Measurements from ENCODE around the gene CCDC60.

CCDC60 gene

DNA sequence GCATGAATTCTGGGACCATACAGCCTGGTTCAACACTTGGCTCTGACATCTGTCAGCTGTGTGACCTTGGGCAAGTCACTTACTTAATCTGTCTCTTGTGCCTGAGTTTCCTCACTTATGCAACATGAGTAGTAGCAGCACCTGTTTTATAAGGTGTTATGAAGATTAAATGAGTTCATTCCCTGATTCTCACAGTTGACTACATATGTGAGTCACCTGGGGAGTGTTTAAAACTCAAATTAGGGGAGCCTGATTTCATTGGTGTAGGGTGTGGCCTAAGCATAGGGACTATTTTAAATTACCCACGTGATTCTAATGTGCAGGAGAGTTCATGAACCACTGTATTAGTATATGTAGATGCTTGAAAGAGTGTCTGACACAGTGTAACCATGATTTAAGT is 222.3 kb downstream of the CCDC60 start:
- no peak for DNase-seq

DNA sequence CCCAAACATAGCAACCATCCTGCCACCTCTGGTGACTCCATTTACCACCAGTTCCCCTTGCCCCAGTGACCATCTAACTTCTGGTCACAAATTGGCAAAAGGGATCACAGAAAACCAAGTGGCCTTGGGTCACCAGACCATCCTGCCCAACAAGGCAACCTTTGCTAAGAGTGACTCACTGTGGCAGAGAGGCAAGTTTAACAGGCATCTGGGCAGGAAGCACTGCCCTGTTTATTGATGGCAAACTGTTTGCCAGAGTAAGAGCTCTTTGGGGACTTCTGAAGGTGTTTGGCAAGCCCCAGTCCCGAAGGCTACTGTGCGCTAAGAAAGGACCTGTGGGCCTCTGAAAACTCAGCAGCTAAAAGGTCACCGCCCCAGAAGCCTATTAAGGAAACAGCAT is 230.9 kb downstream of the CCDC60 start:
- no peak for DNase-seq

DNA sequence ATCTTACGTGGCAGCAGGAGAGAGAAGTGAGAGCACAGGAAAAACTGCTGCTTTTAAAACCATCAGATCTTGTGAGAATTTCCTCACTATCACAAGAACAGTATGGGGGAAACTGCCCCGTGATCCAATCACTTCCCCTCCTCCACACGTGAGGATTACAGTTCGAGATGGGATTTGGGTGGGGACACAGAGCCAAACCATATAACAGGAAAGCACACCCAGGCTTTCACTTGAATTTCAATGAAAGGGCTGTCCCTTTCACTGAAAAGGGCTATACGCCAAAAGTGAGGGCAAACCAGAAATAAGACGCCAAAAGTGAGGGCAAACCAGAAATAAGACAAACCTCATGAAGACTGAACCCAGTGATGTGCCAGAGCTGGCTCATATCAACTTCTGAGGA is 236.2 kb downstream of the CCDC60 start:
- DNase-seq, result no peak

DNA sequence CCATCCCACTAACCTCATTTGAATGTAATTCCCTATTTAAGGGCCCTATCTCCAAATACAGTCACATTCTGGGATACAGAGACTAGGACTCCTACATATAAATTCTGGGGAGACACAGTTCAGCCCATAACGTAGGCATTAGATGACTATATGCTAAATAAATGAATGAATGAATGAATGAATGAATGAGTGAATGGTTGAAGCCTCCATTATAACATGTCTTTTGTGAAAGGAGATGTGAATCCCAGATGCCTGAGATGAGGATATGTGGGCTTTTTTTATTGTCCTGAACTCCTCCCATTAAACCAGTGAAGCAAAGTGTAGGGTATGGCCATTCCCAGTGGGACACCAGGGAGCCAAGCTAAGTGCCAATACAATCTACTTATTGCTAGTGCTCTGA is 238.6 kb downstream of the CCDC60 start:
- DNase-seq, result no peak

- DNase-seq, result no peak
These were observed 239.7 kb downstream of the CCDC60 start for GRCh38 chr12:119574255-119574654.

DNA sequence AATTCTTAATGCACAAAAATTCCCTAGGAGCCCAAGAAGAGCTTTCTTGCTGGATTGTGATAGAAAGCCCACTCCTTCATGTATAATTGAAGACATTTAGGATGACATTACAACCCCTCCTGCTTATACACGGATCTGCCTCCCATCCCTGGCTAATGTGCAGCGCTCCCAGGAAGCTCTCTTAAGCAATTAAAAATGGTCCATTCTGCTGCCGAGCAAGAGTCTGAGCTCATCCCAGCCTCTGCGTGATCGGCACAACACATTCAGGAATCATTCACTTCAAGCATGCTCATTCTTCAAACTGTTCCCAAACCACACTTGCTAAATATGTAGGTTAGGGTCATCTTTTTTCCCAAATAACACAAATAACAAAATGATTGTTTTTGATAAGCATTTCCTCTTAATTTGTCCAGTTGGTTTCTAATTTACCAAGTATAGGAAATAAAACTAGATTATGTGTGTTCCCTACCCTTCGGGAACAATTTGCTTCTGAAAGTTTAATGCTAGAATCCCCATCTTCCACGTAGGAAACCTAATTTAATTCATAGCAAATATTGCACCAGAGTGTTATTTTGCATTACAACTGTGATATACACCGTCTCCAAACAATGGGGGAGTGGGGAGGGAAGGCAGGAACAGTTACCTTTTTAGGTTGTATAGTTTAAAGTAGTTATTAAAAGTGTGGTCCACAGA is 241.7 kb downstream of the CCDC60 start:
- DNase-seq, result no peak

- DNase-seq, result no peak
These were observed 242.4 kb downstream of the CCDC60 start for GRCh38 chr12:119576915-119577314.

GRCh38 chr12:119578112-119578511 is 243.6 kb downstream of the CCDC60 start:
- DNase-seq, result peak in 1 of 3 donors; percentile 5

GRCh38 chr12:119589097-119589496 is 254.6 kb downstream of the CCDC60 start:
- peak; percentile 47 to 76 (median 57) for DNase-seq

- no peak for DNase-seq
These were observed 255.1 kb downstream of the CCDC60 start for GRCh38 chr12:119589634-119590033.

All from suppressor macrophage treated with lipopolysaccharide for 1 hour (primary cell).